Measurements from ENCODE around the gene PODNL1.
A peak's percentile ranks its signal among the peaks of the same experiment; 100 is the strongest.

The PODNL1 gene

GRCh38 chr19:13887517-13887916 is 50.7 kb downstream of the PODNL1 start:
- DNase-seq = no peak

- no peak for DNase-seq
Observed at GRCh38 chr19:13887018-13887436, 51.2 kb downstream of the PODNL1 start.

- DNase-seq = no peak
Observed at GRCh38 chr19:13885826-13886365, 52.3 kb downstream of the PODNL1 start.

- no peak for DNase-seq
Observed at GRCh38 chr19:13884726-13885591, 53.3 kb downstream of the PODNL1 start.

- DNase-seq = peak in 1 of 2 experiments; percentile 27
Observed at GRCh38 chr19:13883516-13884064, 54.6 kb downstream of the PODNL1 start.

- DNase-seq = no peak
Observed at GRCh38 chr19:13882836-13883235, 55.4 kb downstream of the PODNL1 start.

- no peak for DNase-seq
Observed at GRCh38 chr19:13882419-13882795, 55.8 kb downstream of the PODNL1 start.

GRCh38 chr19:13881692-13882418 is 56.4 kb downstream of the PODNL1 start:
- no peak for DNase-seq

- DNase-seq = no peak
Observed at GRCh38 chr19:13881251-13881691, 56.9 kb downstream of the PODNL1 start.
